ENCODE results near the gene PDE4D. TPM values are rescaled to one million over a fixed set of nuclear protein-coding genes. Genes with fewer than 3 reads are reported as not detected.
A peak's percentile ranks its signal among the peaks of the same experiment; 100 is the strongest.
"Not testable (repeated sequence)": the region's sequence is repeated elsewhere in the genome, so short reads cannot be mapped to it uniquely, and the experiment has no call there.

PDE4D gene
- total RNA-seq, 1 donor from 2014 or later, result 28.2 TPM

DNA sequence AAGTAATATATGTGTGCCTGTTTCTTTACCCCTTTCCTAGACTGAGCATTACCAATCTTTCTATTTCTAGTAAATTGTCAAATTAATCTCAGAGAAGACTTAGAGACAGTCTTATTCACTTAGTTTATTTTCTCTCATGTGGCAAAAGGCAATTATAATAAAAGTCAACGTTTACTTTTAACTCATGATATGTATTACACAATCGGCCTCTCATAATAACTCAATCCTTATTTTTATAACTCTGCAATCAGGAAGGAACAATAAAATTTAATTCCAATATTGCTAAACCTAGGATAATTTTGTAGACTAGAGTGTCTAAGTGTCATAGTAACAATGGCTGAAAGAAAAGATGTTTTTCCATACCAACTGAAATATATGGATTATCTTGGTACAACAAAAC is 214.6 kb downstream of the PDE4D start:
- ChIA-PET POLR2A (no interaction called here), CTCF (no interaction called here)
- DNase-seq, result no peak
- Mint-ChIP-seq H3K4me1 (no peaks in the 10 kb centered on the region), H3K27me3 (no peaks in the 10 kb centered on the region), H3K27ac (no peak overlapping the region), H3K4me3 (no peak overlapping the region), H3K9me3 (no peaks in the 10 kb centered on the region), H3K36me3 (ENCODE audit: low read depth) (no peaks in the 10 kb centered on the region)
- TF ChIP-seq, protein P1, sequence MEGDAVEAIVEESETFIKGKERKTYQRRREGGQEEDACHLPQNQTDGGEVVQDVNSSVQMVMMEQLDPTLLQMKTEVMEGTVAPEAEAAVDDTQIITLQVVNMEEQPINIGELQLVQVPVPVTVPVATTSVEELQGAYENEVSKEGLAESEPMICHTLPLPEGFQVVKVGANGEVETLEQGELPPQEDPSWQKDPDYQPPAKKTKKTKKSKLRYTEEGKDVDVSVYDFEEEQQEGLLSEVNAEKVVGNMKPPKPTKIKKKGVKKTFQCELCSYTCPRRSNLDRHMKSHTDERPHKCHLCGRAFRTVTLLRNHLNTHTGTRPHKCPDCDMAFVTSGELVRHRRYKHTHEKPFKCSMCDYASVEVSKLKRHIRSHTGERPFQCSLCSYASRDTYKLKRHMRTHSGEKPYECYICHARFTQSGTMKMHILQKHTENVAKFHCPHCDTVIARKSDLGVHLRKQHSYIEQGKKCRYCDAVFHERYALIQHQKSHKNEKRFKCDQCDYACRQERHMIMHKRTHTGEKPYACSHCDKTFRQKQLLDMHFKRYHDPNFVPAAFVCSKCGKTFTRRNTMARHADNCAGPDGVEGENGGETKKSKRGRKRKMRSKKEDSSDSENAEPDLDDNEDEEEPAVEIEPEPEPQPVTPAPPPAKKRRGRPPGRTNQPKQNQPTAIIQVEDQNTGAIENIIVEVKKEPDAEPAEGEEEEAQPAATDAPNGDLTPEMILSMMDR (IDR thresholded peaks at IDR 0.05), result no peak
- no peak for ATAC-seq (ENCODE audit: low read depth)
- intact Hi-C loops (cut with micrococcal nuclease), result loop anchor here (10.0 kb wide), 1 partner anchor 46 kb away; no protein-coding TSS in a partner anchor

DNA sequence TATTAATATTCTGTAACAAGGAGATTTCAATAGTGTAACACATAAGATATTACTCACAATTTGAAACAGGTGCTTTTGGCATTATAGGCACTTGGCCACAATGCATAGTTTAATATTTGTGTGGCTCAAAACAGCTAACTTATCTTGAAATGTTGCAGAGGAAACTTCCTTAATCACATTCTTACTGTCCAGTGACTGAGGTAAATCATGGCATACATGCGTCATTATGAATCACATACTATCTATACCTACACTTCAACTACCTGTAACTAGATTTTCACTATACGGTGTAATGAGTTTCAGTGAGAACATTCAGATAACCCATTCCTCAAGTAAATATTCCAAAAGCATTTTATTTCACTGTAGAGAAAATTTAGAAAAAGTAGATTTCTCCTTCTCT is 218.8 kb downstream of the PDE4D start:
- H3K36me3 Mint-ChIP-seq (ENCODE audit: low read depth), result no peaks in the 10 kb centered on the region
- ATAC-seq (ENCODE audit: low read depth) (no peak), DNase-seq (no peak)
- ChIA-PET CTCF (interaction anchor here (1.2 kb wide), 1 partner anchor 169 kb away, joined by 5 read pairs; no protein-coding TSS in a partner anchor), POLR2A (no interaction called here)
- intact Hi-C loops (cut with micrococcal nuclease), result loop anchor here (10.0 kb wide), 1 partner anchor 50 kb away; no protein-coding TSS in a partner anchor
- no peak overlapping the region for H3K27ac Mint-ChIP-seq
- no peaks in the 10 kb centered on the region for H3K9me3 Mint-ChIP-seq
- peaks cover 3% of the 10 kb centered on the region for H3K4me1 Mint-ChIP-seq
- no peak overlapping the region for H3K4me3 Mint-ChIP-seq
- H3K27me3 Mint-ChIP-seq, result no peaks in the 10 kb centered on the region
- TF ChIP-seq, protein P1 (IDR thresholded peaks at IDR 0.05), result no peak

DNA sequence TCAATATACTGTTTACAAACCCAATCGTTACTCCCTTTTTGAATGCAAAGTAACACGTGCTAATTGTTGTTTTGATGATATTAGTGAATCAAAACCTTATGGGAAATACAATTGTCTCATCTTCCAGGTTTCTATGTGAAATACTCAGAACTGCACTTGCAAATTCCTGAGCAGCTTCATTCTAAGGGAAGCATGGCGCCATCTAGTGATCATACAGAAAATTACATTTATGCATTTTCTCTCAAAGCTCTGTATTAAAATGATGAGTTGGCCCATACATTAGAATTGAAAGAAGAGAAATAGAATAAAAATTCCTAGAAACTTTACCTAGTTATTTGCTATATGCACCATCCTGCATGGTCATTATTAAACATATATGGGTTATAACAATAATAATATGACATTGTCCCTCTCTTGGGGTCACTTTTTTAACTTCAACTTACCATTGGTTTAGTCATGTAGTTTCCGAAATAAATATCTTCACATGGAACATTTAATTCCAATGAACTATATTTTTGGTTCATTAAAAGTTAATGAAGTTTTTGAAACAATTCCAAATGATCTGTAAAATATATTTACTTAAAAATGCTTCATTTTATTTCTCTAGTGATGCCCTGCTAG is 220.0 kb downstream of the PDE4D start:
- H3K27me3 Mint-ChIP-seq, result no peaks in the 10 kb centered on the region
- TF ChIP-seq, protein P1 (IDR thresholded peaks at IDR 0.05), result peak; percentile 75
- H3K27ac Mint-ChIP-seq, result no peak overlapping the region
- CTCF ChIA-PET, result interaction anchor here (0.7 to 3.8 kb wide), 21 partner anchors 9 to 485 kb away, joined by 3 to 69 read pairs (median 5); no protein-coding TSS in a partner anchor
- intact Hi-C loops (cut with micrococcal nuclease), result loop anchor here (1.0 to 10.0 kb wide), 6 partner anchors 51 to 485 kb away; no protein-coding TSS in a partner anchor
- peaks cover 10% of the 10 kb centered on the region for H3K4me1 Mint-ChIP-seq
- peak; percentile 28 for ATAC-seq (ENCODE audit: low read depth)
- DNase-seq, result no peak
- POLR2A ChIA-PET, result interaction anchor here (0.7 kb wide), 1 partner anchor 13 kb away, joined by 3 read pairs; no protein-coding TSS in a partner anchor
- H3K4me3 Mint-ChIP-seq, result no peak overlapping the region
- no peaks in the 10 kb centered on the region for H3K9me3 Mint-ChIP-seq
- H3K36me3 Mint-ChIP-seq (ENCODE audit: low read depth), result no peaks in the 10 kb centered on the region

DNA sequence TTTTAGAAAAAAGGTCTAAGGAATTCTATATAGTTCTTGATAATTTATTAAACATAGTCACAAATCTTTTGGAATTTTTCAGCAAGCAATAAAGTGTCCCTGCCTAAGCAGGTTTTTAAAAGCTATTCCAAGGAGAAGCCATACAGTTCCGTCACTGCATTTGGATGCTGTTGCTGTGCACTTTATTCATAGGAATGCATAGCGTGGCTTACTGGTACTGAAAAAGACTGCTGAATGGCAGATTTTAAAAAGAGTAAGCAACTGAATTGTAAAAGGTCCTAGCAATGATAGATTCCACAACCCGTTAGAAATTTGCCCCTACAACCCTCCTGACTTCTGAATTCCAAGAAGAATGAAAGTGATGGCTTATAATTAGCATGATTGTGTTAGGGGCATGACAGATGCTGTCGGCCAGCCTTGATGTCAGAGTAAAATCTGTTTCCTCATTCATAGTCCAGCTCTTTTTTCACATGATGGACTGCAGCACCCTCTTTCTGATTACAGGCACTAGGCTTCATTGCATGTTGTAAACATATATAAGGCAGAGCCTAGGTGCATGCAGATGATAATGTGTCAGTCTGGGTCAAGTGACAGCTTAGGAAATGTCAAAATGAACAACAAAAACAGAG is 227.0 kb downstream of the PDE4D start:
- intact Hi-C loops (cut with micrococcal nuclease), result no loop called here
- Mint-ChIP-seq H3K36me3 (ENCODE audit: low read depth) (no peaks in the 10 kb centered on the region), H3K27me3 (no peaks in the 10 kb centered on the region), H3K9me3 (no peaks in the 10 kb centered on the region), H3K4me3 (no peak overlapping the region), H3K4me1 (peaks cover 31% of the 10 kb centered on the region), H3K27ac (no peak overlapping the region)
- ChIA-PET POLR2A (no interaction called here), CTCF (interaction anchor here (1.1 to 1.2 kb wide), 2 partner anchors 134 to 162 kb away, joined by 3 to 4 read pairs; no protein-coding TSS in a partner anchor)
- no peak for ATAC-seq (ENCODE audit: low read depth)
- TF ChIP-seq, protein P1 (IDR thresholded peaks at IDR 0.05), result no peak
- DNase-seq, result no peak

DNA sequence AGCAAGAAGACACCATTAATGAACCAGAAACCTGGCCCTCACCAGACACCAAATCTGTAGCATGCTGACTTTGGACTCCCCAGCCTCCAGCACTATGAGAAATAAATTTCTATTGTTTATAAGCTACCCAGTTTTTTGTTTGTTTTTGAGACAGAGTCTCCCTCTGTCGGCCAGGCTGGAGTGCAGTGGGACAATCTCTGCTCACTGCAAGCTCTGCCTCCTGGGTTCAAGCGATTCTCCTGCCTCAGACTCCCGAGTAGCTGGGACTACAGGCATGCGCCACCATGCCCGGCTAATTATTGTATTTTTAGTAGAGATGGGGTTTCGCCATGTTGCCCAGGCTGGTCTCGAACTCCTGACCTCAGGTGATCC is 227.7 kb downstream of the PDE4D start:
- POLR2A ChIA-PET; H3K36me3 Mint-ChIP-seq (ENCODE audit: low read depth); DNase-seq; H3K9me3 Mint-ChIP-seq; H3K27me3 Mint-ChIP-seq; ATAC-seq (ENCODE audit: low read depth); intact Hi-C loops (cut with micrococcal nuclease); H3K4me3 Mint-ChIP-seq; H3K27ac Mint-ChIP-seq: not testable (repeated sequence)
- CTCF ChIA-PET, result interaction anchor here (0.8 to 1.2 kb wide), 2 partner anchors 134 to 161 kb away, joined by 4 read pairs; no protein-coding TSS in a partner anchor
- peaks cover 37% of the 10 kb centered on the region for H3K4me1 Mint-ChIP-seq
